DMS114 treated with DMSO at 0.1 percent for 48 hours (cell line): ENCODE data around the gene MED27.

ENCODE experiments used
- DNase-seq: peaks from one replicate; lab custom pipeline; 2025; ENCODE audit not compliant: unreplicated experiment; lab: John Stamatoyannopoulos, UW

MED27 gene

GRCh38 chr9:131976157-131977108 lies 103.2 kb downstream of the MED27 start:
- DNase-seq = no peak

GRCh38 chr9:131972889-131973288 lies 106.8 kb downstream of the MED27 start:
- no peak for DNase-seq

- DNase-seq = no peak
Observed at GRCh38 chr9:131971482-131972074, 108.1 kb downstream of the MED27 start.

GRCh38 chr9:131969469-131969989 lies 110.1 kb downstream of the MED27 start:
- DNase-seq = no peak

GRCh38 chr9:131968632-131969031 lies 111.0 kb downstream of the MED27 start:
- no peak for DNase-seq

GRCh38 chr9:131965841-131966240 lies 113.8 kb downstream of the MED27 start:
- DNase-seq = no peak

- DNase-seq = no peak
Observed at GRCh38 chr9:131965103-131965502, 114.6 kb downstream of the MED27 start.

- no peak for DNase-seq
Observed at GRCh38 chr9:131963072-131964030, 116.3 kb downstream of the MED27 start.

GRCh38 chr9:131961496-131961880 lies 118.2 kb downstream of the MED27 start:
- DNase-seq = no peak

- DNase-seq = no peak
Observed at GRCh38 chr9:131960851-131961495, 118.7 kb downstream of the MED27 start.

GRCh38 chr9:131960311-131960710 lies 119.4 kb downstream of the MED27 start:
- no peak for DNase-seq

- DNase-seq = no peak
Observed at GRCh38 chr9:131959887-131960286, 119.8 kb downstream of the MED27 start.

GRCh38 chr9:131959056-131959455 lies 120.6 kb downstream of the MED27 start:
- DNase-seq = no peak

- DNase-seq = no peak
Observed at GRCh38 chr9:131954299-131954698, 125.4 kb downstream of the MED27 start.

- DNase-seq = no peak
Observed at GRCh38 chr9:131951905-131952304, 127.8 kb downstream of the MED27 start.

GRCh38 chr9:131951155-131951554 lies 128.5 kb downstream of the MED27 start:
- DNase-seq = no peak

GRCh38 chr9:131950487-131950886 lies 129.2 kb downstream of the MED27 start:
- DNase-seq = no peak

- DNase-seq = no peak
Observed at GRCh38 chr9:131946180-131946579, 133.5 kb downstream of the MED27 start.

- DNase-seq = no peak
Observed at GRCh38 chr9:131943351-131943841, 136.3 kb downstream of the MED27 start.

GRCh38 chr9:131942146-131942720 lies 137.4 kb downstream of the MED27 start:
- DNase-seq = no peak
